Fibroblast of mammary gland (primary cell): ENCODE measurements around the gene ZSCAN16.
A peak's percentile ranks its signal among the peaks of the same experiment; 100 is the strongest.

ENCODE experiments used
- DNase-seq: peaks from one replicate; pipeline ENCODE4 v3.0.0-alpha.2; 2010; ENCODE audit warnings: low read depth
- H3K4me3 ChIP-seq: 2 replicates; pipeline ENCODE4 v1.5.1; 2011; ENCODE audit warnings: low read depth, mild to moderate bottlenecking, low read length, moderate library complexity; ENCODE audit not compliant: control insufficient read depth
- CTCF ChIP-seq: conservative IDR thresholded peaks from 2 replicates; pipeline ENCODE4 v1.5.1; 2011; ENCODE audit warnings: low read depth, low read length, inconsistent platforms; ENCODE audit not compliant: control insufficient read depth, insufficient read depth

ZSCAN16 gene

GRCh38 chr6:28125401-28125800 is 992 bp downstream of the ZSCAN16 start:
- DNase-seq = no peak
- no peak overlapping the region for H3K4me3 ChIP-seq
- TF ChIP-seq CTCF = no peak

GRCh38 chr6:28134015-28134414 is 9.6 kb downstream of the ZSCAN16 start:
- peak; percentile 49 for TF ChIP-seq CTCF
- DNase-seq = peak; percentile 55
- H3K4me3 ChIP-seq = no peak overlapping the region

GRCh38 chr6:28134716-28135115 is 10.3 kb downstream of the ZSCAN16 start:
- no peak for DNase-seq
- TF ChIP-seq CTCF = no peak
- H3K4me3 ChIP-seq = no peak overlapping the region

- TF ChIP-seq CTCF = no peak
- peak overlapping the region; percentile 66 for H3K4me3 ChIP-seq
- DNase-seq = no peak
These were observed 11.0 kb downstream of the ZSCAN16 start for GRCh38 chr6:28135393-28135792.

- no peak for TF ChIP-seq CTCF
- peak overlapping the region; percentile 66 for H3K4me3 ChIP-seq
- DNase-seq = peak; percentile 97
These were observed 12.4 kb downstream of the ZSCAN16 start for GRCh38 chr6:28136585-28137504.

GRCh38 chr6:28137505-28137981 is 13.1 kb downstream of the ZSCAN16 start:
- TF ChIP-seq CTCF = no peak
- peak overlapping the region; percentile 66 for H3K4me3 ChIP-seq
- peak; percentile 29 for DNase-seq
